HG03460 (cell line): ENCODE data around the gene CALM3.

Source experiments
- ATAC-seq: cut with Tn5 transposase; IDR thresholded peaks from one replicate; pipeline ENCODE4 v1.9.1; 2021; ENCODE audit not compliant: unreplicated experiment

CALM3 gene

DNA sequence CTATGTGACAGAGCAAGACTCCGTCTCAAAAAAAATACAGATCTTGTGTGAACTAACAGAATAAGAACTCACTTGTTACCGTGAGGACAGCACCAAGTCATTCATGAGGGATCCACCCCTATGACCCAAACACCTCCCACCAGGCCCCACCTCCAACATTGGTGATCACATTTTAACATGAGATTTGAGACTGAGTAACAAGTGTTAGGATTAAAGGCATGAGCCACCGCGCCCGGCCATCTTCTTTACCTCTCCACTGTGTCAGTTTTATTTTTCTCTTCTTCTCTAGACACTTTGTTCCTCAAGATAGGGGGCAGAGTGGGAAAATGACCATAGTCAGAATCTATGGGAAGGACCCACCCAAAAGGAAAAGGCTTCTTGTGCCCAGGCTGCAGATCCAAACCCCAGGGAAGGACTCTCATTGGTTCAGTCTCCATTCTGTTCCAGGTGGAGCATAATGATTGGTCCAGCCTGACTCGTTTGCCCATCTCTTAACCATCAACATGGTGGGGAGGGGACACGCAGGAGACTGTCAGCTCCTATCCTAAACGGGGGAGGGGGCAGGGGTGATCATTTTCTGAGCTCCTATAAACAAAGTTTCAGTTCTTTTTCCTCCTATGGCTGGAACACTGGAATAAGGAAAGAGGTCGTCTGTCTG is 1.3 kb upstream of the CALM3 start:
- ATAC-seq = no peak

DNA sequence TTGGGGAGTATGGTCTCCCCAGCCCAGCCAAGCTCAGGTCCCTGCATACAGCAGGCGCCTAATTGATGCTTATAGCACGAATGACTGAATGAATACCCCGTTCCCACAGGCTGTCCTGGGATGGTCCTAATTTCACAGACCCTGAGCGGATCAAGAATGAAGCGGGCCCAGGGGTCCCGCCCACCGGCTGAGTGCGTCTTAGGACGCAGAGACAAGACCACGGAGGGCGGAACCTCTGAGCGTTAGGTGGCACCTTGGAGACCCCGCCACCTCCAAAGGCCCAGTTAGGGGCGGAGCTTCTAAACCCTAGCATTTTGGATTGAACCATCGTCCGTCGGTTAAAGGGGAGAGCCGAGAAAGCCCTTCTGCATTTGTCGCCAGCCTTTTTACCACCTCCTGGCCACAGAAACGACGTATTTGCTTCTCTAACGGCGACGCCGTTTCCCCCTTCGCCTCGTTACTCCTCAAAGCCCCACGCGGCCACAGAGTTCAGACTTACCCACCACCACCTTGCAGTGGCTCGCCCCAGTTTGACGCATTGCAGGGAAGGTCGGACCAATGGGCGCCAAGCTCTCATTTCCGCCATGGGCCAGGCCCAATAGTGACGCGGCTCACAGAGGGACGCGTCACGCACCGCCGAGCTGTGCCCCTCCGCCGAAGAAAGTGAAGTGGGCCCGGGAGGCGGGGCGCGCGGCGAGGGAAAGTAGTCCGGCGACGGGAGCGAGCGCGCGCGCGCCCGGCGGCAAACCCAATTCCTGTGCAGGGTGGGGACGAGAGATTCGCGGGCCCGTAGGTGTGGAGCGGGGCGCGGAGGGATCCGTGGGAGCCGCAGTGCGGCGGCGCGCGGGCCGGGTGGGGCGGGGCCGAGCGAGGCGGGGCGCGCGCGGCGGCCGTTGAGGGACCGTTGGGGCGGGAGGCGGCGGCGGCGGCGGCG is 479 bp upstream of the CALM3 start:
- ATAC-seq = peak; percentile 74

DNA sequence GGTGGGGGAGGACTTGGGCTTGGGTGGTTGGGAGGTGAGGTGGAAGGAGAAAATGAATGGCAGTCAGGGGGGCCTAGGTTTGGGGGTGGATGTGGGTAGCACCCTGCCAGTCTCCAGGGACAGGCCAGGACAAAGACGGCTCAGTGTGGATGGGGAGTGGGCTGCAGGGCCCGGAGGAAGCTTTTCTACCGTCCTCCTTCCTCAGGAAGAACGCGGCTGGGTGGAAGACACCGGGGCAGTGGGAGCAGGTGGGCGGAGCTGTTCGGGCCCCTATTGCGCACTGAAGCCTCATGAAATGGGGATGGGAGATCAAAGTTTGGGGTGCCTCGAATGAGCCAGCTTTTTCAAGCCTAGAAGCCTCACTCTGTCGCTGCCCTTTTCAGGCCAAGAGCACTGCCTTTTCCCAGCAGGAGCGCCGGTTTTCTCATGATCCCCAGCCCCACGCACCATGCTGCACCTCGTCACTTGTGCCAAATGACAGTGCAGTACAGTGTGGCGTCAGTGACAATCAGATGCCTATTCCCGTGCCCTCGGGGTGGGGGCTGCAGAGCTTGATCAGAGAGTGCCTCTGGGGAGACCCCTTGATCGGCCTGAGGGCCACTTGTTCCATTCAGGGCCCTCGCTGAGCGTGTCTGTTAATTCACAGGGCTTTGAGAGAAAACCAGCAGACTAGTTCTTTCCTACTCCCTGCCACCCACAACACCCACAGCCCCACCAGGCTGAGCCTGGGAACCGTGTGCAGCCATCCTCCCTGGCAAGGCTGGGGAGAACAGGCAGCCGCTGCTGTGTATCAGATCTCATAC is 1.5 kb downstream of the CALM3 start:
- ATAC-seq = no peak

DNA sequence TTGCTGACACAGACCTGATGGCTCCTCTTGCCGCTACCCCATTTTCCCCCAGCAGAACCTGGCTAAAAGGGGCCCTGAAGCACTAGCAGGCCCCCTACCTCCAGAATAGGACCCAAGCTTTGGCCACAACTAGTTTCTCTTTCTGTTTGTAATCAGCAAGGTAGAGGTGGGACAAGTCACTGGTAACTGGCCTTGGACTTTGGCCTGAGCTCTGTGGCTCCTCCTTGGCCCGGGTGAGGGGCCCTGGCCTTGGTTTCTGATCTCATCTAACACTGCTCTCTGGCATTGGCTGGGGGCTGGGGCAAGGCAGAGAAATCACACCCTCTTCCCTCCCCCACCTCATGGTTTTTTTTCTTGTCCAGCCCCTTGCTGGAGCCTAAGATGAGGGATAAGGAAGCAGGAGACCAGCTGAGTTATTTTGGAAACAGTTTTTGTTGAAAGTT is 2.1 kb downstream of the CALM3 start:
- no peak for ATAC-seq

DNA sequence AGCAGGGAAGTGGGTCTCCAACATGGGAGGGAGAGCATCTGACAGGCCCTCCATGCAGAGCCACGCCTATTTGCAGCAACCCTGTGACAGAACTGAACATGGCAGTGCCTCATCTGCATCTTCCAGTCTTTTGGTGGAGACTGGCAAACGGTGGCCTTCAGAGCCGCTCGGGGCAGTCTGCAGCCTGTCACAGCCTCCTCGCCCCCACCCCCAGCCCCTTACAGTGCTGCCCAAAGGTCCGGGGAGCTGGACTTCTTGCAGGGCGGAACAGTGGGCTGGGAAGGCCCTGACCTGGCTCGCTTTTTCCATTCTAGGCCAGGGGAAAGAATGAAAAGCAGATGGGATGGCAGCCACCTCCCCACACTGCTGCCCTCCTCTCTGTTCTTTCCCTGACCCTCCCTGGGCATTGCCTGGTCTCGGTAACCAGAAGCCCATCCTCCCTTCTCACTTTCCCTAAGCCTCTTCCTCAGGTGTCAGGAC is 2.7 kb downstream of the CALM3 start:
- no peak for ATAC-seq

DNA sequence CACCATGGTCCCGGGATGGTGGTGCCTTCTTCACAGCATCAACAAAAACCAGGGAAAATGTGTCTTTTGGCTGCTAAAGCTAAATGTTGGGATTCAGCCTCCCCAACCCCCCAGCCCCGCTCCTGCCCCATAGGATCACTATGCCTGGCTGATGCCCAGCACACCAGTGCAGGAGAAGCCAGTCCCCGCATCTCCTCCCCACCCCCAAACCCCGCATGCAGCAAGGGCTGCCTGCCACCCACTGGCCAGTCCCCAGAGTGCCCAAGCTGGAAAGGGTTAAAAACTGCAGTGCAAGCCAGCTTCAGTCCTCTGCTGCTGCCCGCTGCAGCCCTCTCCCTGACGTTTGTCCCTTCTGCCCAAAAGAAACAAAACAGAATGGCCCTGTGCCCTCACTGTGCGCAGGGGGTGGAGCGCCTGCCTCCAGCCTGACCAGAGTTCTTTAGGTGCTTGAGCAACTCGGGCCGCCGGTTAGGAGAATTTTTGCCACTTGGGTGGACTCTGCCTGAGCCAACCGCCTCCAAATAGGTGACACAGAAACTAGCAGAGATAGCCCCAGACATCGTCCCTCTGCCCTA is 3.7 kb downstream of the CALM3 start:
- ATAC-seq = no peak

DNA sequence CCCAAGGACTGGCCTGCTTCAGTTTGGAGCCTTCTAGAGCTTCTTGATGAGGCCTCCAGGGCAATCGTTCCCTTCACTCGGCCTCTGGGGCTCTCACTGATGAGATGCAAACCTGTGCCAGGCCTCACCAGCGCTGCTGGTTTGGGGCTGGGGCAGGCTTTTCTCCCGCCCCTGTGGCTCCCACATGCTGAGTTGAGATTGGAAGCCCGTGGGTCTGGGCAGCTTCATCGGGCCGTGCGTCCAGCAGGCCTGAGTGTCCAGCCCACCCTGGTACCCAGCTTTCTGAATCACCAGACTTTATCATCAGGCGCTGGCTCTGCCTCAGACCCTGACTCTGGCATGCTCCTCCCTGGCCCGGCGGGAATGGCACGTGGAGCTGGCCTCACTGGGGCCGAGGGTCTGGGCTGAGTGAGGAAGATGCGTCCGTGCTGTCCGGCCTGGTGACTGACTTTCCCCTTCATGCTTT is 4.3 kb downstream of the CALM3 start:
- no peak for ATAC-seq

DNA sequence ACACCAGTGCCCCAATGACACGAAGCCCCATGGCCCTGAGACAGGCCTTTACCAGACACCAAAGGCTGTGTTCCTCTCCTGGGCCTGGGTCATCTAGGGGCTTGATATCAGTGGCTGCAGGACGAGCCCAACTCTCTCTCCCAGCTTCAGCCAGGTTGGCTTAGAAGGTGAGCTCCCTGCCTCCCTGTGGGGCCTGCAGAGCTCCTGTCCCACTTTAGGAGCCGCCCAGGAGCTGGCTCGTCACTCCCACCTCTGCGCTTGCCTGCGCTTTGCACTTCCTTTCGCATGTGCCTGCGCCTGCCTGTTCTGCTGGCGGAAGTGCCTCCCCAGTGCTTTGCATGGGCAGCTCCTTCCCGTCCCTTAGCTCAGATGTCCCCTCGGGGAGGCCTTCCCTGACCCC is 4.9 kb downstream of the CALM3 start:
- no peak for ATAC-seq

DNA sequence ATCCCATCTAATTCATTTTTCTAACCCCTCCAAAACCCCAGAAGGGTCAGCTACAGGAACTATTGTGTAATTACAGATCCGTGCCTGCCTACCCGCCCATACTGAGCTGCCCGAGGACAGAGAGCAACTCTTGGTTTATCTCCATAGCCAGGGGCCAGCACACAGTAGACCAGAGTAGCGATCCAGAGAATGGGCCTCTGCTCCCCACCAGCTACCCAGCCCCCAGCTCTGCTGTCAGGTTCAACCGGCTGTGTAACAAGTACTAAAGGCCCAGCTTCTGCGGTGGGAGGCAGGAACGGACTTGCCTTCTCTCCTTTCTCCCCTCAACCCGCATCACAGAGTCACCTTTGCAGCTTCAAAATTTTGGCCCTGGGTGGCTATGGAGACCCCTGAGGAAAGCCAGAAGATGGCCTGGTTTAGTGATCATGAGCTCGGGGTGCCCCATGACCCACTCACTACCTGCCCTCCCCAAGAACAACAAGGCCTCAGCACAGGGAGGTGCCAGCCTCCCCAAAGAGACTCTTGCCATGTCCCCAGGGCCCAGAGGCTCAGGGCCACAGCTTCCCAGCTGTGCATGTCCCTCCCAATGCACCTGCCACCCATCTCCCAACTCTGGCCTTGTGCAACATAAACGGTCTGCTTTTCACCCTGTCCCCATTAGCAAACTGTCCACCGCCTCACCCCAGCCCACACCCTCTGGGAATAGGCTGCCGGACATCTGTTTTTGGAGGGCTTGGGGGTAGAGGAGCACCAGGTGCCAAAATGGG is 5.7 kb downstream of the CALM3 start:
- ATAC-seq = no peak

DNA sequence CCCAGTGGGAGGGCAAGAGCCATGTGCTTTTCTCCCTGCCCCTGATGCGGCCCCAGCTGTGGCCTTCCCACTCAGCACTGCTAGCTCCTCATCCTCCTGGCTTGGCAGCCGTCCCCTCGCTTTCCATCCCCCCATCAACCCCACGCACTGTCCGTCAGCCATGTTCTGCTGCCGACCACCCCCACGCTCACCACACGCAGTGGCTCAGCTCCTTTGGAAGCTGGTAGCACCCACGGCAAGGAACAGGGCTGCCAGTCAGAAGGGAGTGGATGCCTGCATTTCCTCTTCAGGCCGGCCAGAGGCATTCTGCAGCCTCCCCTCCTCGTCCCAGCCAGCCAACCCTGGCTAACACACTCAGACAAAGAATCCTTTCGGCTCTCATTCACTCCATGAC is 6.3 kb downstream of the CALM3 start:
- no peak for ATAC-seq

DNA sequence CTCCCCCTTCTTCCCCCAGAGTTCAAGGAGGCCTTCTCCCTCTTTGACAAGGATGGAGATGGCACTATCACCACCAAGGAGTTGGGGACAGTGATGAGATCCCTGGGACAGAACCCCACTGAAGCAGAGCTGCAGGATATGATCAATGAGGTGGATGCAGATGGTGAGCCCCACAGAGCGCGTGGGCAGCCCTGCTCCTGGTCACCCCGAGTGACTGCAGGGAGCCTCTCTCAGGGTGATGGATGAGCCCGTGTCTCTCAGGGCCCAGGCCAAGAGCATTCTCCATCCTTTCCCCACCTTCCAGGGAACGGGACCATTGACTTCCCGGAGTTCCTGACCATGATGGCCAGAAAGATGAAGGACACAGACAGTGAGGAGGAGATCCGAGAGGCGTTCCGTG is 7.0 kb downstream of the CALM3 start:
- no peak for ATAC-seq

DNA sequence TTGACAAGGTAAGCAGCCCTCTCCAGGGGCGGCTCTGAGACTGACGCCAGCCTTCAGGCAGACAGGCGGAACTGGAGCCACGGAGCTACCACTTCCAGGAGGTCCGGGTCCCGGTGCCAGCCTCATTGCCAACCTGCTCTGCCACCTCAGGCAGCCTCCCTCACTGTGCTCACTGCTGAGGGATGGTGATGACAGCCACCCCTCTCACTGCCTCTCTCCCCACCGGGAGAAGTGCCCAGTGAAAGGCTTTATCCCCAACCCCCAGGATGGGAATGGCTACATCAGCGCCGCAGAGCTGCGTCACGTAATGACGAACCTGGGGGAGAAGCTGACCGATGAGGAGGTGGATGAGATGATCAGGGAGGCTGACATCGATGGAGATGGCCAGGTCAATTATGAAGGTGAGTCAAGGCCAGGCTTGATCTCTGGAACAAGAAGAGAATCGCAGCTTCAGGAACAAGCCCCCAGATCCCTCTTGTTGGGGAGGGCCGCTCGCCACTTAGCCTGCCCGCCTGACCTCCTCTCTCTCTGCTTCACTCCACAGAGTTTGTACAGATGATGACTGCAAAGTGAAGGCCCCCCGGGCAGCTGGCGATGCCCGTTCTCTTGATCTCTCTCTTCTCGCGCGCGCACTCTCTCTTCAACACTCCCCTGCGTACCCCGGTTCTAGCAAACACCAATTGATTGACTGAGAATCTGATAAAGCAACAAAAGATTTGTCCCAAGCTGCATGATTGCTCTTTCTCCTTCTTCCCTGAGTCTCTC is 7.6 kb downstream of the CALM3 start:
- no peak for ATAC-seq

DNA sequence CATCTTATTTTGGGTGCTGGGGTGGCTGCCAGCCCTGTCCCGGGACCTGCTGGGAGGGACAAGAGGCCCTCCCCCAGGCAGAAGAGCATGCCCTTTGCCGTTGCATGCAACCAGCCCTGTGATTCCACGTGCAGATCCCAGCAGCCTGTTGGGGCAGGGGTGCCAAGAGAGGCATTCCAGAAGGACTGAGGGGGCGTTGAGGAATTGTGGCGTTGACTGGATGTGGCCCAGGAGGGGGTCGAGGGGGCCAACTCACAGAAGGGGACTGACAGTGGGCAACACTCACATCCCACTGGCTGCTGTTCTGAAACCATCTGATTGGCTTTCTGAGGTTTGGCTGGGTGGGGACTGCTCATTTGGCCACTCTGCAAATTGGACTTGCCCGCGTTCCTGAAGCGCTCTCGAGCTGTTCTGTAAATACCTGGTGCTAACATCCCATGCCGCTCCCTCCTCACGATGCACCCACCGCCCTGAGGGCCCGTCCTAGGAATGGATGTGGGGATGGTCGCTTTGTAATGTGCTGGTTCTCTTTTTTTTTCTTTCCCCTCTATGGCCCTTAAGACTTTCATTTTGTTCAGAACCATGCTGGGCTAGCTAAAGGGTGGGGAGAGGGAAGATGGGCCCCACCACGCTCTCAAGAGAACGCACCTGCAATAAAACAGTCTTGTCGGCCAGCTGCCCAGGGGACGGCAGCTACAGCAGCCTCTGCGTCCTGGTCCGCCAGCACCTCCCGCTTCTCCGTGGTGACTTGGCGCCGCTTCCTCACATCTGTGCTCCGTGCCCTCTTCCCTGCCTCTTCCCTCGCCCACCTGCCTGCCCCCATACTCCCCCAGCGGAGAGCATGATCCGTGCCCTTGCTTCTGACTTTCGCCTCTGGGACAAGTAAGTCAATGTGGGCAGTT is 8.6 kb downstream of the CALM3 start:
- ATAC-seq = no peak

DNA sequence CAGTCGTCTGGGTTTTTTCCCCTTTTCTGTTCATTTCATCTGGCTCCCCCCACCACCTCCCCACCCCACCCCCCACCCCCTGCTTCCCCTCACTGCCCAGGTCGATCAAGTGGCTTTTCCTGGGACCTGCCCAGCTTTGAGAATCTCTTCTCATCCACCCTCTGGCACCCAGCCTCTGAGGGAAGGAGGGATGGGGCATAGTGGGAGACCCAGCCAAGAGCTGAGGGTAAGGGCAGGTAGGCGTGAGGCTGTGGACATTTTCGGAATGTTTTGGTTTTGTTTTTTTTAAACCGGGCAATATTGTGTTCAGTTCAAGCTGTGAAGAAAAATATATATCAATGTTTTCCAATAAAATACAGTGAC is 9.3 kb downstream of the CALM3 start:
- ATAC-seq = no peak

DNA sequence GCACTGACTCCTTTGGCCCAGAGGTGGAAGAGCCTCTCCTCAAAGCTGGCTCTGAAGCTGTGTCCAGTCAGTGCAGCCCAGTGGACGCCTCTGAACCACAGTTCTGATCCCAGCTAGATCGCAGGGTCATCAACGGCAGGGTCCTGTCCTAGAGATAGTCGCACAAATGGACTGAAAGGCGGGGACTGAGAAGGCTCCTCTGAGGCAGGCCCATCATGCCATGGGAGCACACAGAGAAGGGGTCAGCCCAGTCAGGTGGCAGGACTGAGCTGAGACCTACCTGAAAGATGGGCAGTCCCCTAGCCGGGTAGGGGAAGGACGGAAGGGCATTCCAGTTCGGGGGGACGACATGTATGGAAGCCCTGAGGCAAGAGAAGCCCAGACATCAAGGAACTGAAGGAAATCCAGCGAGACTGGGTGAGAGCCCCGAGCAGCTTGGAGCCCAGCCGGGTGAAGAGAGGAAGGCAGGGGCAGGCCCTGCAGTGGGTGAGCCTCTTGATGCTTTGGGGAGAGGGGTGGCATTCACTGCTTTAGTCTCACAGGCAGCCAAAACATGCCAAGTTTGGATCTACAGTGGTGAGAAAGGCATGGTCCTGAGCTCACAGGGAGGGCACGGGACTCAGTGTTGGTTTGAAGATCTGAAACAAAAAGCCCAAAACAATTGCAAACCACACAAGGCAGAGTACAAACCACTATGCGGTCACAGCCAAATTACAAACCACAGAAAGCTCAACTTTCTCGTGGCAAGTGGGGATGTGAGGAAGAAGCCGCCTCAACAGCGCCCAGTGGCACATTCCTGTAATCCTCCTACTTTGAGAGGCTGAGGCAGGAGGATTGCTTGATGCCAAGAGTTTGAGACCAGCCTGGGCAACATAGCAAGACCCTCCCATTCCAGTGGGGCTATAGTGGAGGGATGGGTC is 10.0 kb downstream of the CALM3 start:
- ATAC-seq = no peak

DNA sequence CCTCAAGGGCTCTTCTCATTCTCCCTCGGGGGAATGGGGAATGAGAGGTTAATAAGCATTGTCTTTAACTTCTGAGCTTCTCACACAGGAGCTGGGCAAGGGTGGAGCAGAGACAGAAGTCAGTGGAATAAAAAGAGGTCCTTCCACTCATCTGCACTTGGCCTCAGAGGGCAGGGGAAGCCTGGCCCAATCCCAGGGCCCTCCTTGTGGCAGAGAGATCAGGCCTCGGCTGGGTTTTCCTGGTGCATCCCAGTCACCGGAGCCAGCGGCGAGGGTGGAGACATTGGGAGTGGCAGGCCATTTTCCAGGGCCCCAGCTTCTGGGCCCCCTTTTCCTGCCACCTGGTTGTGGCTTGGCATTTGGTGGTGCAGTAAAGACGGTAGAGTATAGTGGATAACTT is 10.6 kb downstream of the CALM3 start:
- no peak for ATAC-seq

DNA sequence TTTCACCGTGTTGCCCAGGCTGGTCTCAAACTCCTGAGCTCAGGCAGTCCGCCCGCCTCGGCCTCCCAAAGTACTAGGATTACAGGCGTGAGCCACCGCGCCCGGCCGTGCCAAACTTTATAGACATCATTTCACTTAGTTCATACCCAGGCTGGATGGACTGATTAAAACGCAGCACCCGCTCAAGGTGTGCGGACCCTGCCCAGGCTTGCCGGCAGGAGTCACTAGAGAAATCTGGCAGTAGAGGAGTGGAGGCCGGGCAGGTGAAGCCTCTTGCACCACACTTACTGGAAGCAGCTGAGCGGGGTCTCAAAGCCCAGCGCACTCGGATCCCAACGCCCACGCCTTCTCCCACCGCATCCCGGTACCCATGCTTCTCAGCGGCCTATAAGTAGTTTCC is 12.4 kb downstream of the CALM3 start:
- no peak for ATAC-seq
